ENCODE data around the gene CDCA4. TPM values are rescaled to one million over a fixed set of nuclear protein-coding genes. Genes with fewer than 3 reads are reported as not detected.
A peak's percentile ranks its signal among the peaks of the same experiment; 100 is the strongest.

CDCA4 gene
- total RNA-seq, 1 experiment from 2014 or later, result 40.5 TPM

DNA sequence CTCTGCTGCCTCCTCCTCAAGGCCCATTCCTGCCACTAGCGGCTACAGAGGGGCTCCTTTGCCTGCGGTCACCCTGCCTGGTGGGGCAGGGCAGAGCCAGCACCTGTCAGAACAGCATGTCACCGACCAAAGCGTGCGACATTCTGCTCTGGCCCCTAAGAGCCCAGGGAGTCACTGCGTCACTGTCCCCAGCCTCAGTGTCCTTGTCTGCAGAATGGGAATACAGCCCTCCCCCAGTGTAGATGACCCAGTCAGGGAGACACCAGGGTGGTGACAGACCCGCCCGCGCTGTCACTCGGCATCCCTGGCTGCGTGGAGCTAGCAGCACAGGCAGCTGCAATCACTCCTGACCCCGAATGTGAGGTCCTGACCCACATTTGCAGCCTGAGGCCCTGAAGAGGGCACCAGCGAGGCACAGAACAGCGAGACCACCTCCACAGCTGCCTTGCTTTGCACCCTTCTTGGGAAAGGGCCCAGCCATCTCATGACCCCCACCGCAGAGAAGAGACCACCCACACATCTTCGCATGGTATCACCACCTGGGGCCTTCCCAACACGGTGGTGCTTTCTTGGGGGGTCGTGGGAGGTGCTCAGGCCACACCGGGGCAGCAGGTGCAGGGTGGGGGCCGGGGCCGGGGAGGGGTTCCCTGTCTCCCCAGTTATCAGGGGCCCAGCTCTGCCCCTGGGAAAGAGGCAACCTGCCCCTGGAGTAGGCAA lies 45.2 kb downstream of the CDCA4 start:
- no peak for DNase-seq (ENCODE audit: low read depth)

DNA sequence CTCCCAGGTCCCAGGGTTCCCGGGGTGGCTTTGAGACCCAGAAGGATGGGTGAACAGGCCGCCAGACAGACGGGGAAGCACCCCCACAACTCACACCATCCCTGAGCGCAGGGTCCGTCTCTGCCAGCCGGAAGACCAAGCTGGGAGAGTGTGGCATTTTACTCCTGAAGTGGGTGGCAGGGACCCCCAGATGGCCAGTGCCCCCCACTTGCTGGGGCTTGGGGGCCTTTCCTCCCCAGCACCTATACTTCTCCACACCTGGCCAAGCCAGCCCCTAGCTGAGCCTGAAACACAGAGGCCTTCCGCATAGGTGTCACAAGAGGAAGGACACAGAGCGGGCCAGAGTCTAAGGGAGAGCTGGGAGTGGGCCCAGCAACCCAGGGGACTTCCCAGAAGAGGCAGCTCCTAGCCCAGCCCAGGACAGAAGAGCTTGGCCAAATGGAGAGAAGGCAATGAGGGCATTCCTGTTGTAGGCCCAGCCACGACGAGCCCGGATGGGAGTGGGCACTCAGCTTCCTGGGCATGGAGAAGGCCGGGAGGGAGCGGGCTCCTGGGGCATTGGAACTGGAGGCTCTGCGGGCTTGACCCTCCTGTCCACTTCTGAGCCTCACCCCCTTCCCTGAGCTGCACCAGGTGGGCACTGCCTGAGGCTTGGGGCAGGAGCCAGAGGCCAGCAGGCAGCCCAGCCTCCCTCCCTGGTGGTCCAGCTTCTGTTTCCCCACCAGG lies 46.1 kb downstream of the CDCA4 start:
- no peak for DNase-seq (ENCODE audit: low read depth)

DNA sequence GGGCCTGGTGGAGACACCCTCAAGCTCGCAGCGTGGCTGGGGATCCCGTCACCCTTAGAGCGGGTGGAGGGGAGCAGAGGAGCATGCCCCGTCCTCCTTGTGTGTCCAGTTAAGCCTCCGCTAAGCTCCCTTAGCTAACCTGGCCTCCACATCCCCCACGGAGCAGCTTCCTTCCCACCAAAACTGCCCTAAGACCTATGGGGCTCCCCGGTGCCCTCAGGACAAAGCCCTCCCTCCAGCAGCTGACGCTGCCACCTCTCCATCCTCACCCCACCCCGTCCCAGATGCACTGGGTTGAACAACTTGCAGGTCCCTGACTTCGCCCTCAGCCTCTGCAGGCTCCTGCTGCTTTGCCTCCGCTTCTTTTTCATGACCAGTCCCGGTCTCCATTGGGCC lies 46.7 kb downstream of the CDCA4 start:
- DNase-seq (ENCODE audit: low read depth), result no peak

DNA sequence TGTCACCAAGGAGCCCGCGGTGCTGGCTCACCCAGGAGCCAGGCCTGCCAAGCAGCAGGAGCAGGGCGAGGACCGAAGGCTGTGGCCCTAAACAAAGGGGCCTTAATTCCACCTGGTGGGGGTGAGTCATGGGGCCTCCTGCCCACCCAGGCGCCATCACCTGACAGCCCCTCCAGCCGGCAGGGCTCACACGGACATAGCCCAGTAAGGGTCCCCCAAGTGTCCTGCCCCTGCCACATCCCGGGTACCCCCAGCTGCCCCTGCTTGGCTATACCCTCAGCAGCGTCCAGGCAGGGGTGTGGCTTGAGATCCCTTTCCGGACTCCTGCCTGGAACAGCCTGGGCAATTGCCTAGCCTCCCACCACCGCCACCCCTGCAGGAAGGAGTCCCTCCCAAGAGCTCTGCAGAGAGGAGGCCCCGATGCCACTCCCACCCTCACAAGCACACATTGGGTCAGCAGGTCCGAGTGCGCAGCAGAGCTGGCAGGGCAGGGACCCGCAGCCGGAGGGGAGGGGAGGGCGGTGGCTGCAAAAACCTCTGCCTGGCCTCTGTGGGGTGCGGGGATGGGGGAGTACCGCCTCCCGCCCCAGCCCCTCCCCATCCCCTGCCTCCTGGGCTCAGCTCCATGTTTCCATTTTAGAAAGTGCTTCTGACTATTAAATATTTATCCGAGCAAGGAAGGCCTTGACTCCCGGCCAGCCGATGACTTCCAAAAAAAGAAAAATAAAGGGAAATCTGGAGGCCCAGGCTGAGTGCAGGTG lies 47.3 kb downstream of the CDCA4 start:
- peak; percentile 82 for DNase-seq (ENCODE audit: low read depth)

DNA sequence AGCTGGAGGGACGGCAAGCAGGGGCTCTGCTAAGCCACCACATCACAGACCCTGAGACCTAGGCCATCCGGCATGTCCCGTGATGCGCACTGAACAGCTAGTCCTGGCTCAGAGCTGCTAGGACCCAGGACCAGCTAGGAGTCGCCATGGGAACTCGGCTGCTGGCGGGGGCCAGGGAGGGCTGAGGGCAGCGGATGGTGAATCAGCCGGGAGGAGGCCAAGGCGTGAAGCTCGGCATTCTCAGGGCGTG lies 47.8 kb downstream of the CDCA4 start:
- DNase-seq (ENCODE audit: low read depth), result peak; percentile 95

DNA sequence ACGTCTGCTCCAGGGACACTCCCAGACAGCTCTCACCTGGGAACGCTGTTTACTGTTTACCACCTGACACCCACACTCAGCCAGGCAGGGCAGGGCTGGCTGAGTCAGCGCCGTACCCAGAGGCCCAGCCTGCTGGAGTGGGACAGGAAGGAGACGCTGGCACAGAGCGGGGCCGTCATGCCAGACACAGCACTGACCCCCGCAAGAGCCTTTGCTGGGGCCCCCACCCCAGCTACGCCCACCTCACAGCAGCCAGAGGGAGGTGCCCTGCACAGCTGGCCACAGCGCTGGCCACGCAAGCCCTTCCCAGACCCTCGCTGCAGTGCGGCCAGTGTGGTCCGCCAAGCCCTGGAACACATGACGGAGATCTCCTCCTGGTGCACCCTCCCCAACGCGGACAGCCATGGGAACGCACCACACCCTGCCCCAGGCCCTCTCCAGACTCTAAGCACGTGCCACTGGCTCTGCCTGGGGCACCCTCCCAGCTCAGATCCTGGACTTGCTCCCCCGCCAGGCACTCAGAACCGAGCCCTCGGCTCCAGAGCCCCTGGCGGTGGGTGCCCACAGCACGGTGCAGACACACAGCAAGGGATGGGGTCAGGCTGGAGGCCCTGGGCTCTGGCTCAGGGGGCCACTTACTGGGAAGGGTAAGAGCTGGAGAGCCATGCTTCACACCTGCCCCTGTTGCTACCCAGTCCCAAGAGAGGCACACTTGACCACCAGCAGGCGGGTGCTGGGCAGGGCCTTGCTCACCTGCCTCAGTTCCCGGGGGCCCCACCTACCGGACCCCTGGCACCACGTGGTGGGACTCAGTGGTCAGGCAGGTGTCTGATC lies 48.4 kb downstream of the CDCA4 start:
- peak; percentile 79 for DNase-seq (ENCODE audit: low read depth)

DNA sequence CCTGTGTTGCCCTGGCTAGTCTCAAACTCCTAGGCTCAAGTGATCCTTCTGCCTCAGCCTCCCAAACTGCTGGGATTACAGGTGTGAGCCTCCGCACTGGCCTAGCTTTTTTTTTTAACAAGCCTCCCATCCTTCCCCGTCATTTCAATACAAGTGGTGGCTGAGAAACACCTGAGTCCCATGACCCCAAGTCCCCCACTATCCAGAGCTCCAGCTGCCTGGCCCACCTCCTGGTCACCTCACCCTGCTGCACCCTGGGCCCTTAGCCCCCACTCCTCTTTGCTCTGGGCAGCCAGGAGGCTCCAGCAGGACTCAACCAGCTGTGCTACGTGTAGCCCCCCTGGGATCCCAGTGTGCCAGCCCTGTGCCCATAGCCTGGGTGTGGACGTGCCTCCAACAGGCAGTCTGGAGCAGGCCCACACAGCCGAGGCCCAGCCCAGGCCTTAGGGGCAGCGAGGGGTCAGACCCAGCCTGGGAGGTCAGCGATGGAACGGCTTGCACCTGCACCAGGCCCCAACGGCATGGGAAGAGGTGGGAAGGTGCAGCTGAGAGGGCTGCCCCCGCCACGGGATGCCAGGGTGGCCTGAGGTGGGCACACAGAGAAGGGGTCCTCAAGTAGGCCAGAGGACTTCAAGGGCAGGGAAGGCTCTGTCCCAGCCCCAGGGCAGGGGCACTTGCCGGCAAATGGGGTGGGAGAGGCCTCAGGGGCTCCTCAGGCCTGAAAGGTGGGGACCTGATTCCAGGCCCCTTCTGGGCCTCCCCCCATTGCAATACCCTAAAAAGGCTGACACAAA lies 49.2 kb downstream of the CDCA4 start:
- DNase-seq (ENCODE audit: low read depth), result no peak

DNA sequence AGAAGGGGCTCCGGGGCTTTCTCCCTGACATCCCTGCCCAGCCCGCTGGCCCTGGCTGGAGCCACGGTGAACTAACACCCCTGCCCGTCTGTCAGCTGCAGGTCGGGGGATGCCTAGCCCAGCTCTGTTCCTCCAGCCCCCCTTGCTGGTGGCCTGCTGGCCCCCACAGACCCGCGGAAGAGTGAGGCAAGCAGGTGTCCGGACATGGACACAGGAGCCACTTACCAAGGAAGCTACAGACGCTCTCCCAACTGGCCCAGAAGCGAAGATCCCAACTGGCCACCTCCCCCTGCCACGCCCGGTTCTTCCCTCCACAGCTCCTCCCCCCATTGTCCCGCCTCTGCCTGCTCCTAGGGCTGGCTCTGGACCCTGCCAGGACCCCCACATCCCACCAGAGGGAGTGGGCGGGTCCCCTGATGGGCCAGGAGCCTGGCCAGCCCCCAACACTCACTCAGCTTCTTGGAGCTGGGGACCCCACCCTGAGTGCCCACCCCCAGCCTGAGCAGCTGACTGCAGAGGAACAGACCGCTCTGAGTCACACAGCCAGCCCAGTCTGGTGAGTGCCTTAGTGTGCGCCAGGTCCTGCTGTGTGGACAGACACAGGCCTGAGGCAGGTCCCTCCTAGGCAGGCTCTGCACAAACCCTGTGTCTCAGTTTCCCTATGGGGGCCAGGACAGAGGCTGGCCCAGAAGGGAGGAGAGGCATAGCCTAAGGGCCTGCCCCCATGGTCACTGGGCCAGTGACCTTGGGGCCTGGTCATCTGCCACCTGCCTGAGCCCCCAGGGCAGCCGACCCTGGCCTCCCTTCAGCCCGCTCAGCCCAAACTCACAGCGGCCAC lies 50.4 kb downstream of the CDCA4 start:
- peak; percentile 73 for DNase-seq (ENCODE audit: low read depth)

DNA sequence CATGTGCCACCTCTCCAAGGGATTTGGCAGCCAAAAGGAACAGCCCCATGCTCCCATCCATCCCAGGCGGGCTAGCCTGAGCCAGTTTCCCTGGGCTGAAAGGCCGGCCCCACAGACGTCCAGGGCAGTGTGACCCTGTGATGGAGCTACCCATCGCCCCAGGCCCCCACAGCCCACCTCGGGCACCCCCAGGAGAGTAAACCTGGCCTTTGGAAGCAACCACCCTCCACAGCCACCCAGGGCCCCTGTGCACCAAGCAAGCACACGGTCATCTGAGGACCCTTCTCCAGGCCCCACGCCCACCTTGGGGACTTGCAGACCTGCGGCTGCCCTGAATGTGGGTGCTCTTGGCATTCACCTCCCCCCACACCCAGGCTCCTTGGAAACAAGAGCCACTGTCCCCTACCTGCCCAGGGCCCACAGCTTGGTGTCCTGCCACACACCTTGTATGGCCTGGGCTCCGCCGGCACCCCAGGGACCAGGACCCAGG lies 51.1 kb downstream of the CDCA4 start:
- DNase-seq (ENCODE audit: low read depth), result no peak

DNA sequence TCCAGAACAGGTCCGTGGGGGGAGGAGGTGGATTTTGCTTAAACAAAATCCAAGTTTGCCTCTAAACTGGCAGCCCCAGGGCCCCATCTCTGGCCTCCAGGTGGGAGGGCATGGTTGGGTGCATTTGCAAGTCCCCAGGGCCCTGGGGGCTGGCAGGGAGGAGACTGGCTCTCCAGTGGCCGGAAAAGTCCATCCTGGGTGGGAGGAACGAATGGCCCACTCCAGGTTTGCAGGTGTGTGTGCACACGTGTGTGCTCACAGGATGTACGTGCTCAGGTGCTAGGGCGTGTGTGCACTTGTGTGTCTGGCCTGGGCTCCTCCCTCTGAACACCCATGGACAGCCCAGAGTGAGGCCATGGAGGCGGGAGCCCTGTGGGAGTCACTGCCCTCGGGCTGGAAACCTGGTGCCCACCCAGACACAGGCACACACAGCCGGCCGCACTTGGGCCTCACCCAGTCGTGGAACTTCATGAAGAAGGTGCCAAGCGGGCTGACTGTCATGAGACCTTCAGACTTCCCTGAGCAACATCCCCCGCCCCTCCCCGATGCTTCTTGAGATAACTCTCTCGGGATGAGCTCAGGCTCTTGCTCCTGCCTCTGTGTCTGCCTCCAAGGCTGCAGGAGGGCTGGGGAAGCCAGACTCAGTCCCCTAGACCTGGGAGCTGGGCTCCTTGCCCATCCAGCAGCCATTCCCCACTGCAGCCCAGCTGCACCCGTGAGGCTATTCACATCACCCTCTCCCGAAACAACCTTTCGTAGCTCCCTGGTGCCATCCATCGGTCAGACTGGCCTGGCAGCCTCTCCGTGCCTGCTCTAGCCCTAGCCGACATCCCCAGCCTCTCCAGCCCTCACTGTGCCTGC lies 52.1 kb downstream of the CDCA4 start:
- no peak for DNase-seq (ENCODE audit: low read depth)

DNA sequence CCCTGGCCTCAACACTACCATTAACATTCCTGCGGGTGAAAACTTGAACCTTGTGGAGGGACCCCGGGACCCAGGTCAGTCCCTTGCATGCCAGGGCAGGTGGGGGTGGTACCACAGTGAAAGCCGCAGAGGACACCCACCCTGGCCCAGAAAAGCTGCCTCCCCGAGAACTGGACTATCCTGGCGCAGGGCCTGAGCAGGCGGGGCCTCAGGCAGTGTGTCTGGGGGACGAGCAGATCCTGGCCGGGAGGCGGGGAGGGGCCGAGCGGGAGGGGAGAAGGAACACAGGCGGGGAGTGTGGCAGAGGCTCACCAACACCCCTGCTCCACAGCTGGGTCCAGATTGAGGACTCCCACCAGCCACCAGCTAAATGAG lies 52.7 kb downstream of the CDCA4 start:
- DNase-seq (ENCODE audit: low read depth), result no peak

DNA sequence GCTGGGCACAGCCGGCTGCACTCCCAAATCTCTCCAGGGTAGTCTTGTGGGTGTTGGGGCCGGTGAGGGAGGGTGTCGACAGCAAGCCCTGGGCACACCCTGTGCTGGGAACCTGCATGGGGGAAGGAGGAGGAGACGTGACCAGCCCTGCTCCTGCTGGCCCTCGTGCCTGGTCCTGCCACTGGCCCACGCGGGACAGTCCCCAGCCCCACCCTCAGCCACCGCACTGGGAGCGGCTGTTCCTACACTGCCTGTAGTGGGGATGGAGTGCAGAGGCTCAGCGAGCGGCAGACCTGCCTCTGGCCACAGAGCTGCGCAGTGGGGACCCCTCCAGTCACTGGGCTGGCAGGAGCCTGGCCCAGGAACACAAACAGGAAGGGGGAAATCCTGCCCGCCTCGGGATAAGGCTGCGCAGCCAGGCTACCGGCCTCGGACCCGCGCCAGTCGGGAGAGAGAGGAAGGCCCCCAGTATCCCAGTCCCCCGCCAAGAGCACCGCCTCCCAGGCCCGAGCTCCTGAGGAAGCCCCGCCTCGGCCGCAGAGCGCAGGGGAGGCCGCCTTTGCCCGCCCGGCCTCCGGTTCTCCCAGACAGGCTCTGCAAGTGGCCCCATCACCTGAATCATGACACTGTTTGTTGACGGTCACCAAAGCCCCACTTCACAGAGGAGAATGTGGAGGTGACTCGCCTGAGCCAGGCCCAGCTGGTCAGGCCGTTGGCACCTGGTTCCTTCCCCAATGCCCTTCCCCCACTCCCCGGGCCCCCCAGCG lies 53.3 kb downstream of the CDCA4 start:
- DNase-seq (ENCODE audit: low read depth), result no peak

DNA sequence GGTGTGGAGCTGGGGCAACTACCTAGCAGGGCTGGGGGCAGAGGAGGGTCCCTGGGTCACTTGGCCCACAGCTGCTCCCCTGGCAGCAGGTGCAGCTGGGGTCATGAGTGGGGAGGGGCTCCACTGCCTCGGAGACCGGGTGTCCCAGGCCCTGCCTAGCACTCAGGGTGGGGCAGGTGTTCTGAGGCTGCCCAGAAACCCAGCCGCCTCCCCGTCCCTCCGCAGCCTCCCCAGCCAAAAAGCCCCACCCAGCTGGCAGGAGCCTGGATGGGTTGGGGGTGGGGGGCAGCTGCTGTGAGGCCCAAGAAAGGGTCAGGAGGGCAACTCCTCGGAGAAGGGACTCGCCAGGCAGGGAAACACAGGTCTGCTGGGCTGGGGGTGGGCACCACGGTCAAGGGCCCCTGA lies 53.9 kb downstream of the CDCA4 start:
- no peak for DNase-seq (ENCODE audit: low read depth)

DNA sequence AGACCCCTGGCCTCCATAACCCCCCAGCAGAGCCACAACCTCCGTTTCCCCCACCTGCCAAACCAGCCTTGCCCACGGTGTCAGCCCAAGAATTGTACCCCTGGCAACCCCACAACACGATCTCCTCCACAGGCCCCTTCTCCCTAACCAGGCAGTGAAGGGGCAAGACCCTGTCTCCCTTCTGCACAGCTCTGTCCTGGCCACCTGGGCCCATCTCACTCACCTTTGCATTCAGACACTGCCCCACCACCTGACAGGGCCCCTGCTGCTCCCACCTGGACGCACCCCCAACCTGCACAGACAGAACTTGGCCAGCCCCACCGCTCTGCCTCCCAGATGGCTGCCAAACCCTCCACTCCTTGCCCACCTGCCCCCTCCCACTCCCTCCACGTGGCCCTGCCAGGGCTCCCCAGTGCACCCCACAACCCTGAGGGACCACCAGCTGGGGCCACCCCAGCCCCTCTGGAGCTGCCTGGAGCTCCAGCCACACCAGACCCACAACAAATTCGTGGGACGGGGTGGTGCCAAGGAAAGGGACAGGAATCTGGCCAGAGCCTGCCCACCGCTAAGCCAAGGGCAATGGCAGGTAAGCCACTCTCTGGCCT lies 54.5 kb downstream of the CDCA4 start:
- no peak for DNase-seq (ENCODE audit: low read depth)

DNA sequence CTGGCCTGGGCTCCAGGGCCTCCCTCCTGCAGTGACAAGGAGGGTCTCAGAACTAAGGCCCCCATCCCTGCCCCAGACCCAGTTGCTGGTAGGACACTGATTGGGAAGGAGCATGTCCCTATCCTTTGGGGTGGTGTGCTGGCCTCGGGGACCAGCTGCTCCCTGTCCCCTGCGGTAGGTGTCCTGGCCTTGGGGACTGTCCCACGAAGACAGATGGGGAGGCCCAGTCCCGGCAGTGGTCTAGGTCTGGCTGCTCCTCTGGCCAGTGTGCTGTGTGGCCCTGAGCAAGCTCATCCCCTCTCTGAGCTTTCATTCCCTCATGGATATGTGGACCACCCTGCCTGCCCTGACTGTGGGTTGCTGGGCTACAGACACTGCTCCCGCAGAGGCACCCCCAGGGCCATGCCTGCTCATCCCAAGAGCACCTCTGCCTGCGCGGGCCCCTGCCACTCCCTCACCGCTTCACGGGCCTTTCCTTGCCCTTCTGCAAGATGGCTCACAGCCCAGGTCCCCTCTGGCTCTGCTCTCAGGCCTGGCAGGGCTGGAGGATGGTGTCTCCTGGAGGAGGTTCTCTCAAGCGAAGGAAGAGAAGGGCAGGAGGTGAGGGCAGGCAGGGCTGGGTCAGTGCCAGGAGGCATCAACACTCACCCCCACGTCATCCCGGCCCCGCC lies 55.2 kb downstream of the CDCA4 start:
- no peak for DNase-seq (ENCODE audit: low read depth)

DNA sequence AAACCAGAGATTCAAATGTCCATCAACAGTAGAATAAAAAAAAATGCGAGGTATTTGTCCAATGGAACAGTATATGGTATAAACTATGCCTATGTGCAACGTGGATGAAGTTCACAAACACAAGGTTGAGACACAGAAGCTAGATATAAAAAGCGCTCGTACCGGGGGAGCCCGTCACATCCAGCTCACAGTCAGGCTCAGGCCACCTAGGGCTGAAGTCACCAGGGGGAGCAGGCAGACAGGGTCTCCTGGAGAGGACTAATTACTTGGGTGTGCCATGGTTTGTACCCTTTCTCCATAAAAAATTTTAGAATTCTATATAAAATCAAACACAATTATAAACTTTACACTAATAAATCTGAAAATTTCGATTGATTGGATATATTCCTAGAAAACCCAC lies 56.3 kb downstream of the CDCA4 start:
- no peak for DNase-seq (ENCODE audit: low read depth)
